Adrenal gland (tissue), 12 donors: ENCODE data around the gene CALN1. TPM values are rescaled to one million over a fixed set of nuclear protein-coding genes. Genes with fewer than 3 reads are reported as not detected.

Source experiments
- DNase-seq, 7 donors: peaks; one replicate each; pipeline ENCODE4 v3.0.0-alpha.2; 2019 to 2020
- H3K27ac ChIP-seq, 5 donors: fragments of 200-600 bp; sonication (generic) in 4 of 5; 1 replicate in 3 of 5; 2 replicates in 2 of 5; pipeline versions ENCODE4 v1.5.1 to v1.8.0; 2016 to 2020; ENCODE audit warnings: mild to moderate bottlenecking in 1 of 5
- H3K27me3 ChIP-seq: fragments of 200-600 bp; 2 replicates; pipeline ENCODE4 v1.8.0; 2021
- H3K36me3 ChIP-seq, 2 donors: fragments of 200-600 bp; replicated peaks in 1 of 2; 1 replicate in 1 of 2; 2 replicates in 1 of 2; pipeline versions ENCODE4 v1.5.1 to v1.8.0; 2018 to 2022
- H3K4me1 ChIP-seq, 2 donors: fragments of 200-600 bp; replicated peaks in 1 of 2; 1 replicate in 1 of 2; 2 replicates in 1 of 2; pipeline versions ENCODE4 v1.5.1 to v1.8.0; 2018 to 2021
- H3K4me3 ChIP-seq, 4 donors: fragments of 200-600 bp; sonication (generic) in 3 of 4; one replicate each; pipeline ENCODE4 v1.5.1; 2016 to 2018
- H3K9me3 ChIP-seq, 3 donors: fragments of 200-600 bp; sonication (generic) in 1 of 3; replicated peaks in 1 of 3; 1 replicate in 2 of 3; 2 replicates in 1 of 3; pipeline versions ENCODE4 v1.5.1 to v1.8.0; 2016 to 2021
- CTCF ChIP-seq, 6 experiments: fragments of 450-650 bp in 4 of 6; fragments of 200-600 bp in 2 of 6; sonication (generic) in 1 of 6; IDR thresholded peaks; 1 replicate in 5 of 6; 2 replicates in 1 of 6; pipeline versions ENCODE4 v1.5.1 to v1.8.0; 2016 to 2021; ENCODE audit warnings: antibody characterized with exemption in 6 of 6, mild to moderate bottlenecking in 2 of 6, moderate library complexity in 1 of 6
- POLR2A ChIP-seq, 2 donors: fragments of 450-650 bp; IDR thresholded peaks; one replicate each; pipeline ENCODE4 v1.6.1; 2017; ENCODE audit warnings: antibody characterized with exemption in 2 of 2, mild to moderate bottlenecking in 2 of 2, moderate library complexity in 1 of 2
- WGBS, 4 donors: extraction: QIAGEN DNeasy Blood & Tissue Kit in 2 of 4; methylation state at CpG; one replicate each; pipeline versions ENCODE4 v1.1.5 to v1.1.7; 2013 to 2017; 5-methylcytosine and 5-hydroxymethylcytosine counted together
- intact Hi-C, 2 donors: fragments of 100-400 bp; cut with DNase I; formaldehyde crosslinking; loops; one replicate each; pipeline versions ENCODE4 v1.14.1 to v1.15.0; 2022 to 2023
- polyA plus RNA-seq, 3 donors: library from polyadenylated mRNA; stranded (reverse); fragments of 200-250 nt in 2 of 3; fragments of 350-450 nt in 1 of 3; fragmentation: Illumina TruSeq in 1 of 3; extraction: RNeasy Lipid Tissue Mini Kit (QIAGEN cat#74804) in 1 of 3; gene quantifications; one replicate each; pipeline ENCODE4 v1.2.3, GENCODE V29; 2013 to 2014
- total RNA-seq, 9 donors: library from RNA; depleted of rRNA in 4 of 9; stranded (reverse); fragments of >200 nt in 4 of 9; fragments of 120-200 nt in 1 of 9; fragmentation: NEBNext Ultra II Directional in 1 of 9; extraction: Animal tissue kit (Norgen Biotek cat#: 25700) in 1 of 9; gene quantifications; one replicate each; pipeline versions ENCODE4 v1.1.0 to v1.2.4, GENCODE V29; 2013 to 2023
- donor health status: healthy with polysubstance abuse.
- donor health status: Bipolar disorder and iron deficiency.
- donor health status: DM: yes; HTN: yes; CAD: no.
- donor health status: DM: no; HTN: no; CAD: no.
- donor health status: DM: no; HTN: no; CAD: no.
- donor health status: DM: yes; HTN: yes; CAD: no.

Gene CALN1
- total and polyA plus RNA-seq, 12 donors, result 4.3 to 51.5 (median 15.2) TPM

GRCh38 chr7:71961283-71961682, 450.9 kb downstream of the CALN1 start:
- Histone ChIP-seq H3K4me1 (no peaks in the 10 kb centered on the region), H3K36me3 (no peaks in the 10 kb centered on the region), H3K27ac (no peak overlapping the region), H3K27me3 (no peaks in the 10 kb centered on the region), H3K4me3 (no peak overlapping the region), H3K9me3 (no peaks in the 10 kb centered on the region)
- intact Hi-C loops, result no loop called here
- DNase-seq, result no peak
- 84 to 92% (median 88%) methylated on average over 4 of the region's 4 CpGs for WGBS, 4 donors
- TF ChIP-seq POLR2A (IDR thresholded peaks at IDR 0.05) (no peak), CTCF (IDR thresholded peaks at IDR 0.05) (no peak)

- Histone ChIP-seq H3K9me3 (no peaks in the 10 kb centered on the region), H3K4me3 (no peak overlapping the region), H3K4me1 (no peaks in the 10 kb centered on the region), H3K36me3 (no peaks in the 10 kb centered on the region), H3K27ac (no peak overlapping the region), H3K27me3 (no peaks in the 10 kb centered on the region)
- intact Hi-C loops, result no loop called here
- TF ChIP-seq CTCF (IDR thresholded peaks at IDR 0.05), result no peak
- DNase-seq, result no peak
- 92 to 94% (median 92%) methylated on average over 17 of the region's 17 CpGs for WGBS, 4 donors
Measured at GRCh38 chr7:71942115-71942514, 470.0 kb downstream of the CALN1 start.

- intact Hi-C loops, result no loop called here
- no peak for TF ChIP-seq POLR2A (IDR thresholded peaks at IDR 0.05)
- no peak for TF ChIP-seq CTCF (IDR thresholded peaks at IDR 0.05)
- H3K27me3 ChIP-seq, result no peaks in the 10 kb centered on the region
- H3K27ac ChIP-seq, result no peak overlapping the region
- no peaks in the 10 kb centered on the region for H3K4me1 ChIP-seq
- 70 to 78% (median 76%) methylated on average over 4 of the region's 4 CpGs for WGBS, 4 donors
- no peaks in the 10 kb centered on the region for H3K36me3 ChIP-seq
- no peaks in the 10 kb centered on the region for H3K9me3 ChIP-seq
- no peak overlapping the region for H3K4me3 ChIP-seq
- no peak for DNase-seq
Measured at GRCh38 chr7:71937840-71938371, 474.2 kb downstream of the CALN1 start.

- intact Hi-C loops, result no loop called here
- 78 to 99% (median 91%) methylated on average over 5 of the region's 5 CpGs for WGBS, 4 donors
- Histone ChIP-seq H3K9me3 (no peaks in the 10 kb centered on the region), H3K27me3 (no peaks in the 10 kb centered on the region), H3K36me3 (no peaks in the 10 kb centered on the region), H3K4me3 (no peak overlapping the region), H3K27ac (no peak overlapping the region), H3K4me1 (no peaks in the 10 kb centered on the region)
- no peak for DNase-seq
- TF ChIP-seq CTCF (IDR thresholded peaks at IDR 0.05), result no peak
- no peak for TF ChIP-seq POLR2A (IDR thresholded peaks at IDR 0.05)
Measured at GRCh38 chr7:71935674-71936073, 476.5 kb downstream of the CALN1 start.
